Glutamatergic neuron (in vitro differentiated cells): ENCODE data around the gene KIF20B. TPM values are rescaled to one million over a fixed set of nuclear protein-coding genes. Genes with fewer than 3 reads are reported as not detected.

ENCODE experiments used
- DNase-seq: peaks from one replicate; pipeline ENCODE4 v3.0.0; 2022
- H3K27ac Mint-ChIP-seq: one replicate; pipeline ENCODE4 v1.8.0; 2020; ENCODE audit warnings: mild to moderate bottlenecking, mixed read lengths, inconsistent platforms; ENCODE audit not compliant: unreplicated experiment
- H3K27me3 Mint-ChIP-seq: one replicate; pipeline ENCODE4 v1.8.0; 2020; ENCODE audit warnings: mild to moderate bottlenecking, moderate library complexity, mixed read lengths, inconsistent platforms; ENCODE audit not compliant: unreplicated experiment
- H3K36me3 Mint-ChIP-seq: one replicate; pipeline ENCODE4 v1.8.0; 2020; ENCODE audit warnings: mild to moderate bottlenecking, mixed read lengths, inconsistent platforms; ENCODE audit not compliant: unreplicated experiment
- H3K4me1 Mint-ChIP-seq: one replicate; pipeline ENCODE4 v1.8.0; 2020; ENCODE audit warnings: mild to moderate bottlenecking, low read depth, mixed read lengths, inconsistent platforms; ENCODE audit not compliant: unreplicated experiment
- H3K4me3 Mint-ChIP-seq: one replicate; pipeline ENCODE4 v1.8.0; 2020; ENCODE audit warnings: mild to moderate bottlenecking, mixed read lengths, inconsistent platforms; ENCODE audit not compliant: unreplicated experiment
- H3K9me3 Mint-ChIP-seq: one replicate; pipeline ENCODE4 v1.8.0; 2020; ENCODE audit warnings: mild to moderate bottlenecking, moderate library complexity, mixed read lengths, inconsistent platforms; ENCODE audit not compliant: unreplicated experiment
- long read RNA-seq: library from polyadenylated mRNA; unstranded; transcript quantifications from one replicate; pipeline ENCODE4 v2.0.0, GENCODE V29; 2020; ENCODE audit not compliant: unreplicated experiment
- total RNA-seq: library from RNA; stranded (reverse); fragmentation: NEBNext Ultra II Directional; extraction: Animal tissue kit (Norgen Biotek cat#: 25700); gene quantifications from one replicate; pipeline ENCODE4 v1.2.1, GENCODE V29; 2021; ENCODE audit not compliant: unreplicated experiment
- TF ChIP-seq, protein P1 (sequence below): fragments of 200-600 bp; sonication (generic); IDR thresholded peaks from one replicate; pipeline ENCODE4 v1.5.0; 2021; ENCODE audit not compliant: partially characterized antibody, unreplicated experiment

The KIF20B gene, protein sequence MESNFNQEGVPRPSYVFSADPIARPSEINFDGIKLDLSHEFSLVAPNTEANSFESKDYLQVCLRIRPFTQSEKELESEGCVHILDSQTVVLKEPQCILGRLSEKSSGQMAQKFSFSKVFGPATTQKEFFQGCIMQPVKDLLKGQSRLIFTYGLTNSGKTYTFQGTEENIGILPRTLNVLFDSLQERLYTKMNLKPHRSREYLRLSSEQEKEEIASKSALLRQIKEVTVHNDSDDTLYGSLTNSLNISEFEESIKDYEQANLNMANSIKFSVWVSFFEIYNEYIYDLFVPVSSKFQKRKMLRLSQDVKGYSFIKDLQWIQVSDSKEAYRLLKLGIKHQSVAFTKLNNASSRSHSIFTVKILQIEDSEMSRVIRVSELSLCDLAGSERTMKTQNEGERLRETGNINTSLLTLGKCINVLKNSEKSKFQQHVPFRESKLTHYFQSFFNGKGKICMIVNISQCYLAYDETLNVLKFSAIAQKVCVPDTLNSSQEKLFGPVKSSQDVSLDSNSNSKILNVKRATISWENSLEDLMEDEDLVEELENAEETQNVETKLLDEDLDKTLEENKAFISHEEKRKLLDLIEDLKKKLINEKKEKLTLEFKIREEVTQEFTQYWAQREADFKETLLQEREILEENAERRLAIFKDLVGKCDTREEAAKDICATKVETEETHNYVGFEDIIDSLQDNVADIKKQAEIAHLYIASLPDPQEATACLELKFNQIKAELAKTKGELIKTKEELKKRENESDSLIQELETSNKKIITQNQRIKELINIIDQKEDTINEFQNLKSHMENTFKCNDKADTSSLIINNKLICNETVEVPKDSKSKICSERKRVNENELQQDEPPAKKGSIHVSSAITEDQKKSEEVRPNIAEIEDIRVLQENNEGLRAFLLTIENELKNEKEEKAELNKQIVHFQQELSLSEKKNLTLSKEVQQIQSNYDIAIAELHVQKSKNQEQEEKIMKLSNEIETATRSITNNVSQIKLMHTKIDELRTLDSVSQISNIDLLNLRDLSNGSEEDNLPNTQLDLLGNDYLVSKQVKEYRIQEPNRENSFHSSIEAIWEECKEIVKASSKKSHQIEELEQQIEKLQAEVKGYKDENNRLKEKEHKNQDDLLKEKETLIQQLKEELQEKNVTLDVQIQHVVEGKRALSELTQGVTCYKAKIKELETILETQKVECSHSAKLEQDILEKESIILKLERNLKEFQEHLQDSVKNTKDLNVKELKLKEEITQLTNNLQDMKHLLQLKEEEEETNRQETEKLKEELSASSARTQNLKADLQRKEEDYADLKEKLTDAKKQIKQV (N-terminal part only)
- 10.7 TPM for total RNA-seq
- long read RNA-seq, partial matches to known transcripts, result 5 of 6 reads
- long read RNA-seq, other reads (novel, unspliced or antisense), result 1 of 6 reads

DNA sequence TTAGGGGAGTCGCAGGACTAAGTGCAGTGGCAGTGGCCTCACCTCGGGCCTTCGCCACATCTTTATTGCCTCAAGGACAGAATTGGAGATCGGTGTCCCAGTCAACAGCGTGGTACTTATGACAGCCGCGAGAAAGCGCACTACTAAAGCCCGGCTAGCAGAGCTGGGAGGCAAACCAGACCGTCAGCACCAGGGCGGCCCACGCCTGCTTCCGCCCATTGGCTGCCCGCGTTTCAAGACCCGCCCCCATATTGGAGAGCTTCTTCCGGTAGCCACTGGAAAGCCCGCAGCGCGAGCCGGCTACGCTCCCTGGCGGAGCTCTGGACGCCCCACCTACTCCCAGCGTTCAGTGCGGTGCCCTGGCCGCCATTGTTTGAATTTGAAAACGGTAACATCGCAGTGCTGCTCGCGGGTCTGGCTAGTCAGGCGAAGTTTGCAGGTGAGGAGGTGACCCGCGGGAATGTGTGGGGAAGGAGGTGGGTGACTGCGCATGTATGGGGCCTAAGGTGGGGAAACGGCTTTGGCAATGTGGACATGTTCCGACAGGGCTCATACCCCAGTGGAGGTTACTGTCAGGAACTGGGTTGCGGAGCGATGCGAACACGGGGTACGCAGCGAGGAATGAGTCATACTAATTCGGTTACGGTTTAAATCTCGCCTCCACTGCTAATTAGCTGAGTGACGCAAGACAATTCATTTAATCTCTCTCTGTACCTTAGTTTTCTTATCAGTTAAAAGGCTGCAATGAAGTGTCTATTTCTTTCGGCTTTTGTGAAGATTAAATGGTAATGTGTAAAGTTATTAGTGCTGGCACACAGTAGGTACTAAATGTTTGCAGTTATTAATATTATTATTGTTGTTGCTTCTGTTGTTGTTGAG is at the start of gene KIF20B:
Gene KIF20B, plus strand, starts transcription at position 349 of the 879 bp plus-strand sequence. CDS start 3,705 bp downstream, outside the sequence.
- H3K4me3 Mint-ChIP-seq, result peak within 1 kb of the TSS; percentile 89
- H3K4me1 Mint-ChIP-seq, result peaks cover 26% of the 10 kb centered on the region
- H3K27ac Mint-ChIP-seq, result peak within 1 kb of the TSS; percentile 98
- H3K27me3 Mint-ChIP-seq, result peaks cover 2% of the 10 kb centered on the region
- H3K9me3 Mint-ChIP-seq, result peaks cover 2% of the 10 kb centered on the region
- TF ChIP-seq, protein P1, sequence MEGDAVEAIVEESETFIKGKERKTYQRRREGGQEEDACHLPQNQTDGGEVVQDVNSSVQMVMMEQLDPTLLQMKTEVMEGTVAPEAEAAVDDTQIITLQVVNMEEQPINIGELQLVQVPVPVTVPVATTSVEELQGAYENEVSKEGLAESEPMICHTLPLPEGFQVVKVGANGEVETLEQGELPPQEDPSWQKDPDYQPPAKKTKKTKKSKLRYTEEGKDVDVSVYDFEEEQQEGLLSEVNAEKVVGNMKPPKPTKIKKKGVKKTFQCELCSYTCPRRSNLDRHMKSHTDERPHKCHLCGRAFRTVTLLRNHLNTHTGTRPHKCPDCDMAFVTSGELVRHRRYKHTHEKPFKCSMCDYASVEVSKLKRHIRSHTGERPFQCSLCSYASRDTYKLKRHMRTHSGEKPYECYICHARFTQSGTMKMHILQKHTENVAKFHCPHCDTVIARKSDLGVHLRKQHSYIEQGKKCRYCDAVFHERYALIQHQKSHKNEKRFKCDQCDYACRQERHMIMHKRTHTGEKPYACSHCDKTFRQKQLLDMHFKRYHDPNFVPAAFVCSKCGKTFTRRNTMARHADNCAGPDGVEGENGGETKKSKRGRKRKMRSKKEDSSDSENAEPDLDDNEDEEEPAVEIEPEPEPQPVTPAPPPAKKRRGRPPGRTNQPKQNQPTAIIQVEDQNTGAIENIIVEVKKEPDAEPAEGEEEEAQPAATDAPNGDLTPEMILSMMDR, result no peak
- peak; percentile 96 for DNase-seq
- no peaks in the 10 kb centered on the region for H3K36me3 Mint-ChIP-seq

DNA sequence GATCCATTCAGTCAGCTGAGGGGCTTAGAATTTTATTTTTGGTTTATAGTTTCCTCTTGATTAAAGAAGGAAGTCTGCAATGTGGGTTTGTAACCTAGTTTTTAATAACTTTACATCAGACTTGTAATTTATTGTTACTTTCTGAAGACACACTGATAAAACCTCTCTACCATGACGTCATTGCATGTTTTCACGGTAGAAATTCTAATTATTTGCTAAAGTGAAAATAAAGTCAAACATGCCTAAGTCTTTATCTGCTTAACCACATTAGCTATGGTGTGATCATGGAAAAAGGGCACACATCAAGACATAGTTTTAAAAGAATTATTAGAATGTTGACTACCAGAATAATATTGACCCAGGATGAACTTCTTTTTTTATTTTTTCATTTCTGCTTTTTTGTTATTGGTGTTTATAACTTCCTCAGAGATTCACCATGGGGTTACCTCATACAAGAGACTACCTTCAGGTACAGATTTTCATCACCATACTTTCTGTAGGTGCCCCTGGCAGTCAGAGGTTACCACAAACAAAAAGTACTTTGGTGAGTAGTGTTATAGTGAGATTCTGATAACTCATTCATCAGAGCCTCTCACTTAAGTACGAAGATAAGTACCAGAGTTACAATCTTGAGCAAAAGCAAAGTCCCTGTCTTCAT is 49.3 kb upstream of the KIF20B start:
- peaks cover 10% of the 10 kb centered on the region for H3K36me3 Mint-ChIP-seq
- H3K27me3 Mint-ChIP-seq, result no peaks in the 10 kb centered on the region
- H3K27ac Mint-ChIP-seq, result no peak overlapping the region
- peaks cover 6% of the 10 kb centered on the region for H3K9me3 Mint-ChIP-seq
- TF ChIP-seq, protein P1, result no peak
- no peak for DNase-seq
- no peak overlapping the region for H3K4me3 Mint-ChIP-seq
- no peaks in the 10 kb centered on the region for H3K4me1 Mint-ChIP-seq

DNA sequence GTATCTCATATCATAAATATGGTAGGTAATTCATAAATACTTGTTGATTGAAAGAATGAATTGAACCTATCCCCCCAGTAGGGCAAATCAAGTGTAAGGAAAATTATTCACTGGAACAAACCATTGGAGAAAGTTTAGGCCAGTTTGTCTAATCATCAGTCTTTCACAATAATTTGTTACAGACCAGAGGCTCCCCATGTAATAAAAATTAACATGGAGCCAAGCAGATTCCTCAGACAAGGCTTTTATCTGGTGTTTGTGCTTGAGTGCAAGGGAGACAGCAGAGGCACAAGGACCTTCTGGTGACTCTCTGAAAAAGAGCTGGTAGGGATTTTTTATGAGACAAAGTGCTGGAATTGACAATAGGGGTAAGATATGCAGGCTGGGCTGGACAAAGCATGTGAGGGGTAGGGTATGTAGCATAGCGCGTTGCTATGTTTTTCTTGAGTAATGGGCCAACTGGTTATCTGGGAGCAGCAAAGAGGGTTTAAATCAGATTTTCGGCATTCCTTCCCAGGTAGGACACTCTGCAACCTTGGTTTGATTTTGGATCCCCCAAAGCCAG is 48.5 kb upstream of the KIF20B start:
- Mint-ChIP-seq H3K36me3 (peaks cover 10% of the 10 kb centered on the region), H3K9me3 (peaks cover 6% of the 10 kb centered on the region), H3K4me3 (no peak overlapping the region), H3K27me3 (no peaks in the 10 kb centered on the region), H3K4me1 (no peaks in the 10 kb centered on the region), H3K27ac (no peak overlapping the region)
- no peak for DNase-seq
- TF ChIP-seq, protein P1, result no peak
